PFSK-1 (cell line): ENCODE measurements around the gene MSANTD1.

Experiments
- FOXP2 ChIP-seq: optimal IDR thresholded peaks from 2 replicates; pipeline ENCODE3; 2011; ENCODE audit warnings: borderline replicate concordance, control low read depth, inconsistent platforms; ENCODE audit not compliant: insufficient read depth; ENCODE audit errors: extremely low read length, extremely low read depth
- POLR2AphosphoS5 ChIP-seq: IDR thresholded peaks from 2 replicates; pipeline ENCODE4 v1.6.1; 2012; ENCODE audit warnings: low read depth, mild to moderate bottlenecking, control low read depth, low read length, moderate library complexity
- SIN3A ChIP-seq: IDR thresholded peaks from 2 replicates; pipeline ENCODE4 v1.6.1; 2012; ENCODE audit warnings: mild to moderate bottlenecking, low read length, moderate library complexity, borderline replicate concordance; ENCODE audit not compliant: insufficient read depth
- TF ChIP-seq, protein P1 (sequence below), 2 experiments: IDR thresholded peaks; 2 replicates each; pipeline versions ENCODE4 v1.6.1 to v1.8.0; 2011 to 2012; ENCODE audit warnings: low read depth in 2 of 2, low read length in 2 of 2, control low read depth in 1 of 2, inconsistent platforms in 1 of 2, mild to moderate bottlenecking in 1 of 2, moderate library complexity in 1 of 2; ENCODE audit not compliant: insufficient read depth in 1 of 2

DNA sequence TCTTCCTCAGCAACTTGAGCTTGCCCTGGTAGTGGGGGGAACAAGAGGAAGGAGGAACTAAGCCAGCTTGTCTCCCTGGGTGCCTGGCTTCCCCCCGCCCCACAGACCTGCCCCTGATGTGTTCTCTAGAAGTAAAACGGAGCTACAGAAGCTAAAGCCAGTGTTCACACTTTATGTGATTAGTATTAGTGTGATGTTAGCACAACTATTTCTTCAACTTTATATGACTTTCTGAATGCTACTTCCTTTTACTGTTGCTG, 54.5 kb downstream of the MSANTD1 start:
- no peak for TF ChIP-seq SIN3A
- no peak for TF ChIP-seq POLR2AphosphoS5
- TF ChIP-seq FOXP2: no peak
- TF ChIP-seq, protein P1, sequence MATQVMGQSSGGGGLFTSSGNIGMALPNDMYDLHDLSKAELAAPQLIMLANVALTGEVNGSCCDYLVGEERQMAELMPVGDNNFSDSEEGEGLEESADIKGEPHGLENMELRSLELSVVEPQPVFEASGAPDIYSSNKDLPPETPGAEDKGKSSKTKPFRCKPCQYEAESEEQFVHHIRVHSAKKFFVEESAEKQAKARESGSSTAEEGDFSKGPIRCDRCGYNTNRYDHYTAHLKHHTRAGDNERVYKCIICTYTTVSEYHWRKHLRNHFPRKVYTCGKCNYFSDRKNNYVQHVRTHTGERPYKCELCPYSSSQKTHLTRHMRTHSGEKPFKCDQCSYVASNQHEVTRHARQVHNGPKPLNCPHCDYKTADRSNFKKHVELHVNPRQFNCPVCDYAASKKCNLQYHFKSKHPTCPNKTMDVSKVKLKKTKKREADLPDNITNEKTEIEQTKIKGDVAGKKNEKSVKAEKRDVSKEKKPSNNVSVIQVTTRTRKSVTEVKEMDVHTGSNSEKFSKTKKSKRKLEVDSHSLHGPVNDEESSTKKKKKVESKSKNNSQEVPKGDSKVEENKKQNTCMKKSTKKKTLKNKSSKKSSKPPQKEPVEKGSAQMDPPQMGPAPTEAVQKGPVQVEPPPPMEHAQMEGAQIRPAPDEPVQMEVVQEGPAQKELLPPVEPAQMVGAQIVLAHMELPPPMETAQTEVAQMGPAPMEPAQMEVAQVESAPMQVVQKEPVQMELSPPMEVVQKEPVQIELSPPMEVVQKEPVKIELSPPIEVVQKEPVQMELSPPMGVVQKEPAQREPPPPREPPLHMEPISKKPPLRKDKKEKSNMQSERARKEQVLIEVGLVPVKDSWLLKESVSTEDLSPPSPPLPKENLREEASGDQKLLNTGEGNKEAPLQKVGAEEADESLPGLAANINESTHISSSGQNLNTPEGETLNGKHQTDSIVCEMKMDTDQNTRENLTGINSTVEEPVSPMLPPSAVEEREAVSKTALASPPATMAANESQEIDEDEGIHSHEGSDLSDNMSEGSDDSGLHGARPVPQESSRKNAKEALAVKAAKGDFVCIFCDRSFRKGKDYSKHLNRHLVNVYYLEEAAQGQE (IDR thresholded peaks at IDR 0.05; ENCODE audit: insufficient read depth in 1 of 2, low read depth in 2 of 2, low read length in 2 of 2): no peak
